ENCODE results near the gene CNTN1. TPM values are rescaled to one million over a fixed set of nuclear protein-coding genes. Genes with fewer than 3 reads are reported as not detected.

Gene CNTN1
- total RNA-seq, 4 donors from 2014 or later = 0.15 to 0.29 (median 0.22) TPM

DNA sequence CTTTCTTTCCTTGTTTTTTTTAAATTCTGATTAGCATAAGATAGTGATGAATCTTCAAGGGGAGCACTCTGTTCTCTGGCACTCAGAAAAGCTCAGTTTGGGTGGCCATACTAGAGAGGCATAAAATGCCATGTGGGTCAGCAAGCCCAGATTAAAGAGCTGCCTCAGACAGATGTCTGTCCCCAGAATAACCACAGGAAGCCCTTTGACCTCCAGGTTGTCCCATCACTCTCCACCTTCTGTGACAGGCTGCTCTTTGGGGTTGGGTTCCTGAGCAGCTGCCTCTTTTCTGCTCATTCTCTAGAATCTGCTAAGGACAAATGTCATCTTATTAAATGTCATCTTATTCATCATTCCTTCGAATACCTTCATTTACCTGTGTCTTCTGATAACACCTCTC lies 399.9 kb downstream of the CNTN1 start:
- H3K9me3 ChIP-seq = no peaks in the 10 kb centered on the region
- H3K36me3 ChIP-seq = no peaks in the 10 kb centered on the region
- H3K4me3 ChIP-seq = no peak overlapping the region
- no peaks in the 10 kb centered on the region for H3K27me3 ChIP-seq
- in situ Hi-C loops (cut with MboI; ENCODE audit: low sequenced_read_pairs in 4 of 4) = no loop called here
- intact Hi-C loops (cut with DNase I; ENCODE audit: low total_unique reads) = no loop called here
- no peak for TF ChIP-seq POLR2A (IDR thresholded peaks at IDR 0.05)
- TF ChIP-seq, protein P1, sequence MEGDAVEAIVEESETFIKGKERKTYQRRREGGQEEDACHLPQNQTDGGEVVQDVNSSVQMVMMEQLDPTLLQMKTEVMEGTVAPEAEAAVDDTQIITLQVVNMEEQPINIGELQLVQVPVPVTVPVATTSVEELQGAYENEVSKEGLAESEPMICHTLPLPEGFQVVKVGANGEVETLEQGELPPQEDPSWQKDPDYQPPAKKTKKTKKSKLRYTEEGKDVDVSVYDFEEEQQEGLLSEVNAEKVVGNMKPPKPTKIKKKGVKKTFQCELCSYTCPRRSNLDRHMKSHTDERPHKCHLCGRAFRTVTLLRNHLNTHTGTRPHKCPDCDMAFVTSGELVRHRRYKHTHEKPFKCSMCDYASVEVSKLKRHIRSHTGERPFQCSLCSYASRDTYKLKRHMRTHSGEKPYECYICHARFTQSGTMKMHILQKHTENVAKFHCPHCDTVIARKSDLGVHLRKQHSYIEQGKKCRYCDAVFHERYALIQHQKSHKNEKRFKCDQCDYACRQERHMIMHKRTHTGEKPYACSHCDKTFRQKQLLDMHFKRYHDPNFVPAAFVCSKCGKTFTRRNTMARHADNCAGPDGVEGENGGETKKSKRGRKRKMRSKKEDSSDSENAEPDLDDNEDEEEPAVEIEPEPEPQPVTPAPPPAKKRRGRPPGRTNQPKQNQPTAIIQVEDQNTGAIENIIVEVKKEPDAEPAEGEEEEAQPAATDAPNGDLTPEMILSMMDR (IDR thresholded peaks at IDR 0.05 in 4 of 5, conservative IDR thresholded peaks at IDR 0.05 in 1 of 5) = no peak
- no peak overlapping the region for H3K27ac ChIP-seq
- ATAC-seq (no peak), DNase-seq (no peak)
- no peaks in the 10 kb centered on the region for H3K4me1 ChIP-seq

DNA sequence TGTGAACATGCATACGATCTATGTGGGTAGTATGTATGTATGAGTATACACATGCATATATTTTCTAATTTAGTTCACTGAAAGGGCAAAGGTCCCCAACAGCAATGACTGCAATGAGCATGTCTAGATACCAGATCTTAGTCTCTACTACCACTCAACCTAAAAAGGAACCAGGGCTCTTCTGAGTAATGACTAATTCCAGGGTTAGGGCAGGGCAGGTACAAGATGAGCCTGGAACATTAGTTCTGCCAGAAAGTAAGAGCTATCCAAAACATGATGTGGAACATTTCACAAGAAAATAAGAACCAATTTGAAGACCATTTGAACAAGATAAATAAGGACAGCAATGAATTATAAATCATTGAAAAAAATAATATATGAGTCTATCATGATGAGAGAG lies 404.6 kb downstream of the CNTN1 start:
- Histone ChIP-seq H3K27me3 (no peaks in the 10 kb centered on the region), H3K4me3 (no peak overlapping the region), H3K4me1 (no peaks in the 10 kb centered on the region), H3K27ac (no peak overlapping the region), H3K9me3 (no peaks in the 10 kb centered on the region), H3K36me3 (no peaks in the 10 kb centered on the region)
- TF ChIP-seq, protein P1 (IDR thresholded peaks at IDR 0.05 in 4 of 5, conservative IDR thresholded peaks at IDR 0.05 in 1 of 5) = no peak
- no peak for TF ChIP-seq POLR2A (IDR thresholded peaks at IDR 0.05)
- in situ Hi-C loops (cut with MboI; ENCODE audit: low sequenced_read_pairs in 4 of 4) (no loop called here), intact Hi-C loops (cut with DNase I; ENCODE audit: low total_unique reads) (no loop called here)
- DNase-seq = no peak
- peak; percentile 68 to 75 for ATAC-seq

DNA sequence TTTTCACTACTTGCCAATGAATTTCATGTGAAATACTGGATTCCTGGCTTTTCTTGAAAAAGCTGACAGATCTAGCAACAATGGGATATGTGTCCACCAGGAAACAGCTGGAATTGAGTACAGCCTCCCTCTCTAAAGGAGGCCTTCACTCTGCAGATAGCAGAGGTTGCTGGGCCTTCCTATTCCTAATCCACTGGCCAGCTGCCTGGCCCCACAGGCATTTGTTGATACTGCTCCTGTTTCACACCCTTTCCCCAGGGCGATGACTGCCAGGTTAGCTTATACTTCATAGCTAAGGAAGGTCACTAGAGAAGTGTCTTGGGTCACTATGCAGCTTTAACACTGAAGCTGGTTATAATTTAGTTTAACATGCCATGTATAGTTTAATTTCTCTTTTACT lies 408.3 kb downstream of the CNTN1 start:
- in situ Hi-C loops (cut with MboI; ENCODE audit: low sequenced_read_pairs in 4 of 4) (no loop called here), intact Hi-C loops (cut with DNase I; ENCODE audit: low total_unique reads) (no loop called here)
- no peaks in the 10 kb centered on the region for H3K9me3 ChIP-seq
- no peaks in the 10 kb centered on the region for H3K36me3 ChIP-seq
- H3K4me1 ChIP-seq = no peaks in the 10 kb centered on the region
- H3K27me3 ChIP-seq = no peaks in the 10 kb centered on the region
- H3K27ac ChIP-seq = no peak overlapping the region
- no peak for TF ChIP-seq POLR2A (IDR thresholded peaks at IDR 0.05)
- TF ChIP-seq, protein P1 (IDR thresholded peaks at IDR 0.05 in 4 of 5, conservative IDR thresholded peaks at IDR 0.05 in 1 of 5) = no peak
- no peak for DNase-seq
- H3K4me3 ChIP-seq = no peak overlapping the region
- no peak for ATAC-seq

DNA sequence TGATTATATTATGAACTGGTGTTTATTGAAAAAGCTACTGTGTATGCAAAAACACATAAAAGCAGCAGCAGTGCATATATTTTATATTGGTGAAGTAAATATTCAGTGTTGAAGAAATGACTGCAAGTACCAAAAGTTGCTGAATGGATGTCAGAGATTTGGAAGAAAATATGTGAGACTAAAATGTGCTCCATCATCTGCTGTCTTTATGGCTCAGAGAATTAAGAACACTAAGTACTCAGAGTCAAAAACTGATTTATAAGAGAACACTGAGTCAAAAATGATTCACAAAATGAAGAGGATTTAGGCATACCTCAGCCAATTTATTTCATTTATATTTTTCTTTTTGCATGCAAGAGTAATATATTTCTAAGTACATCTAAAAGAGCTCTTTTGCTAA lies 409.6 kb downstream of the CNTN1 start:
- Histone ChIP-seq H3K9me3 (no peaks in the 10 kb centered on the region), H3K36me3 (no peaks in the 10 kb centered on the region), H3K4me1 (no peaks in the 10 kb centered on the region), H3K27me3 (no peaks in the 10 kb centered on the region), H3K4me3 (no peak overlapping the region), H3K27ac (no peak overlapping the region)
- intact Hi-C loops (cut with DNase I; ENCODE audit: low total_unique reads) (no loop called here), in situ Hi-C loops (cut with MboI; ENCODE audit: low sequenced_read_pairs in 4 of 4) (no loop called here)
- TF ChIP-seq, protein P1 (IDR thresholded peaks at IDR 0.05 in 4 of 5, conservative IDR thresholded peaks at IDR 0.05 in 1 of 5) = no peak
- no peak for TF ChIP-seq POLR2A (IDR thresholded peaks at IDR 0.05)
- ATAC-seq (no peak), DNase-seq (no peak)

DNA sequence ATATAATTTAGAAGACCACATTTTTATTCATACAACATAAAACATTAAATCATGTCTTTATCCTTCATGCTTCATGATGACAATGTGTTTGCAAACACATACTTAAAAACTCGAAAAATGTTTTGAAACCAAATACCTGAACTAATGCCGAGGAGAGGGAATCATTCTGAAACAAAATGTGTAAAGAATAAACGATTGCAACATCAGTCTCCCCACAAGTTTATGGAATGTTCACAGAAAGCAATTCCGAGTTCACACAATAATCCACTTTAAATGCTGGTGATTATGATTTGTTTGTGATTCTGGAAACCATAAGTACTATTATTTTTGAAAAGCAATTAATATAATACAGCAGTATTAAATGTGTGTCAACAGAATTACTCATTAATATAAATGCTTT lies 411.4 kb downstream of the CNTN1 start:
- TF ChIP-seq POLR2A (IDR thresholded peaks at IDR 0.05) = no peak
- TF ChIP-seq, protein P1 (IDR thresholded peaks at IDR 0.05 in 4 of 5, conservative IDR thresholded peaks at IDR 0.05 in 1 of 5) = no peak
- in situ Hi-C loops (cut with MboI; ENCODE audit: low sequenced_read_pairs in 4 of 4) (no loop called here), intact Hi-C loops (cut with DNase I; ENCODE audit: low total_unique reads) (no loop called here)
- no peaks in the 10 kb centered on the region for H3K9me3 ChIP-seq
- DNase-seq (no peak), ATAC-seq (peak in 1 of 2 donors; percentile 51)
- no peaks in the 10 kb centered on the region for H3K27me3 ChIP-seq
- H3K4me1 ChIP-seq = no peaks in the 10 kb centered on the region
- no peaks in the 10 kb centered on the region for H3K36me3 ChIP-seq
- H3K4me3 ChIP-seq = no peak overlapping the region
- no peak overlapping the region for H3K27ac ChIP-seq

All from gastrocnemius medialis (tissue), 4 donors.